ENCODE measurements around the gene PRRX2.

- TF ChIP-seq, protein P1, sequence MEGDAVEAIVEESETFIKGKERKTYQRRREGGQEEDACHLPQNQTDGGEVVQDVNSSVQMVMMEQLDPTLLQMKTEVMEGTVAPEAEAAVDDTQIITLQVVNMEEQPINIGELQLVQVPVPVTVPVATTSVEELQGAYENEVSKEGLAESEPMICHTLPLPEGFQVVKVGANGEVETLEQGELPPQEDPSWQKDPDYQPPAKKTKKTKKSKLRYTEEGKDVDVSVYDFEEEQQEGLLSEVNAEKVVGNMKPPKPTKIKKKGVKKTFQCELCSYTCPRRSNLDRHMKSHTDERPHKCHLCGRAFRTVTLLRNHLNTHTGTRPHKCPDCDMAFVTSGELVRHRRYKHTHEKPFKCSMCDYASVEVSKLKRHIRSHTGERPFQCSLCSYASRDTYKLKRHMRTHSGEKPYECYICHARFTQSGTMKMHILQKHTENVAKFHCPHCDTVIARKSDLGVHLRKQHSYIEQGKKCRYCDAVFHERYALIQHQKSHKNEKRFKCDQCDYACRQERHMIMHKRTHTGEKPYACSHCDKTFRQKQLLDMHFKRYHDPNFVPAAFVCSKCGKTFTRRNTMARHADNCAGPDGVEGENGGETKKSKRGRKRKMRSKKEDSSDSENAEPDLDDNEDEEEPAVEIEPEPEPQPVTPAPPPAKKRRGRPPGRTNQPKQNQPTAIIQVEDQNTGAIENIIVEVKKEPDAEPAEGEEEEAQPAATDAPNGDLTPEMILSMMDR (IDR thresholded peaks at IDR 0.05) = no peak
- no peak for TF ChIP-seq POLR2A (IDR thresholded peaks at IDR 0.05)
Measured at GRCh38 chr9:129655696-129656095, 9.8 kb upstream of the PRRX2 start.
